ENCODE data around the gene CYSLTR2. TPM values are rescaled to one million over a fixed set of nuclear protein-coding genes. Genes with fewer than 3 reads are reported as not detected.
"Not testable (repeated sequence)": the region's sequence is repeated elsewhere in the genome, so short reads cannot be mapped to it uniquely, and the experiment has no call there.

CYSLTR2 gene
- total RNA-seq, 2 donors from 2014 or later = 0.59 to 0.74 TPM

DNA sequence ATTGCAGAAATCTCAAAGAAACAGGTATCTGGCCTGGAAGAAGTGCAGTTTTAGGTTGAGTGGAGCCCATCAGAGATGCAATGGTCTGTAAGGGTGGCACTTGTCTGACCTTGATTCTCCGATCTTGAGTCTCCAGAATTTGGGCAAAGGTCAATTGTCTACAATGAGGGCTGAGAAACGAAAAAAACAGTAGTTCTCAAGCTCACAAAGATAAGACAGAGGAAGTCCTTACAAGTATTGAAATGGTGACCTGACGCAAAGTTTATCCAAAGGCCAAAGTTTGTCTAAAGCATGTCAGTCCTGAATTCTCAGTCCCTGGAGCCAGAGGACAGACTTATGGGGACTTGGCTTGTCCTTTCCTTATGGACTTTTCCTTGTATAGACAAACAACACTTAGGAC, 40.3 kb downstream of the CYSLTR2 start:
- Histone ChIP-seq H3K36me3 (no peaks in the 10 kb centered on the region), H3K27ac (no peak overlapping the region), H3K4me3 (no peak overlapping the region), H3K9me3 (no peaks in the 10 kb centered on the region), H3K4me1 (replicated peaks) (no peaks in the 10 kb centered on the region), H3K27me3 (replicated peaks; ENCODE audit: insufficient read depth) (no peaks in the 10 kb centered on the region)
- no peak for DNase-seq (ENCODE audit: low spot score)
- intact Hi-C loops (cut with DNase I) = no loop called here
- WGBS = 71% methylated on average over 3 of the region's 3 CpGs
- TF ChIP-seq POLR2A (IDR thresholded peaks at IDR 0.05) = no peak
- TF ChIP-seq POLR2AphosphoS5 (IDR thresholded peaks at IDR 0.05) = no peak
- TF ChIP-seq CTCF (IDR thresholded peaks at IDR 0.05) = no peak

DNA sequence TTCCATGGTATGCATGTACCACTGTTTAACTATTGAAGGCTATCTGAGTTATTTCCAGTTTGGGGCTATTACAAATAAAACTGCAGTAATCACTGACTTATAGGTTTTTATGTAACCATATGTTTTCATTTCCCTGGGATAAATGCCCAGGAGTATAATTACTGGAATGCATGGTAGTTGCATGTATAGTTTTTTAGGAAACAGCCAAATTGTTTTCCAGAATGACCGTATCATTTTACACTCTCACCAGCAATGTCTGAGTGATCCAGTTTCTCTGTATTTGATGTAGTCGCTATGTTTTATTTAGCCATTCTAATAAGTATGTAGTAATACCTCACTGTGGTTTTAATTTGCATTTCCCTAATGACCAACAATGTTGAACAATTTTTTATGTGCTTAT, 42.0 kb downstream of the CYSLTR2 start:
- Histone ChIP-seq H3K27ac (no peak overlapping the region), H3K4me1 (replicated peaks) (no peaks in the 10 kb centered on the region), H3K36me3 (no peaks in the 10 kb centered on the region), H3K27me3 (replicated peaks; ENCODE audit: insufficient read depth) (no peaks in the 10 kb centered on the region), H3K9me3 (no peaks in the 10 kb centered on the region), H3K4me3 (no peak overlapping the region)
- intact Hi-C loops (cut with DNase I) = no loop called here
- TF ChIP-seq CTCF (IDR thresholded peaks at IDR 0.05) = no peak
- no peak for TF ChIP-seq POLR2A (IDR thresholded peaks at IDR 0.05)
- TF ChIP-seq POLR2AphosphoS5 (IDR thresholded peaks at IDR 0.05) = no peak
- 90% methylated on average over 2 of the region's 2 CpGs for WGBS
- no peak for DNase-seq (ENCODE audit: low spot score)

- H3K36me3 ChIP-seq; intact Hi-C loops (cut with DNase I); H3K27ac ChIP-seq; H3K4me3 ChIP-seq; H3K27me3 ChIP-seq (replicated peaks; ENCODE audit: insufficient read depth); H3K9me3 ChIP-seq; H3K4me1 ChIP-seq (replicated peaks); DNase-seq (ENCODE audit: low spot score): not testable (repeated sequence)
- 97% methylated on average over 11 of the region's 12 CpGs for WGBS
Observed at GRCh38 chr13:48696676-48697075, 42.9 kb downstream of the CYSLTR2 start.

GRCh38 chr13:48707405-48707804, 53.7 kb downstream of the CYSLTR2 start:
- Histone ChIP-seq H3K27me3 (replicated peaks; ENCODE audit: insufficient read depth) (no peaks in the 10 kb centered on the region), H3K9me3 (no peaks in the 10 kb centered on the region), H3K4me3 (no peak overlapping the region), H3K27ac (no peak overlapping the region), H3K36me3 (no peaks in the 10 kb centered on the region), H3K4me1 (replicated peaks) (no peaks in the 10 kb centered on the region)
- intact Hi-C loops (cut with DNase I) = no loop called here
- 94% methylated on average over 5 of the region's 5 CpGs for WGBS
- no peak for DNase-seq (ENCODE audit: low spot score)
- TF ChIP-seq POLR2AphosphoS5 (IDR thresholded peaks at IDR 0.05) = no peak
- no peak for TF ChIP-seq POLR2A (IDR thresholded peaks at IDR 0.05)
- TF ChIP-seq CTCF (IDR thresholded peaks at IDR 0.05) = no peak

DNA sequence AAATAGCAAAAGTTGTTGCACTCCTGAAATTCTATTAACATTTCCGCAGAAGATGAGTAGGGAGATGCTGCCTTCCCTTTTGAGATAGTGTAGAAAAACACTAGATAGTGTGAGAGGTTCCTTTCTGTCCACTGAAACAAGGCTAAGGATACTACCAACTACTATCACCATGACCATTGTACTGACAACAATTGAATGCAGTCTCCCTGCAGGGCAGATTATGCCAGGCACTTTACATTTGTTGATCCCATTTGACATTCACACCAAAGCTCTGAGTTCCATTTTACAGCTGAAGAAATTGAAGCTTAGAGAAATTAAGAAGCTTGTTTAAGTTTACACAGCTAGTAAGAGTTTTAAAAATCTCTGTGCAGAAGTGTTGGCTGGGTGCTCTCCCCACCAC, 55.0 kb downstream of the CYSLTR2 start:
- no peak overlapping the region for H3K4me3 ChIP-seq
- no peaks in the 10 kb centered on the region for H3K36me3 ChIP-seq
- TF ChIP-seq POLR2AphosphoS5 (IDR thresholded peaks at IDR 0.05) (no peak), CTCF (IDR thresholded peaks at IDR 0.05) (no peak), POLR2A (IDR thresholded peaks at IDR 0.05) (no peak)
- no peaks in the 10 kb centered on the region for H3K9me3 ChIP-seq
- no peak overlapping the region for H3K27ac ChIP-seq
- intact Hi-C loops (cut with DNase I) = no loop called here
- H3K4me1 ChIP-seq (replicated peaks) = no peaks in the 10 kb centered on the region
- H3K27me3 ChIP-seq (replicated peaks; ENCODE audit: insufficient read depth) = no peaks in the 10 kb centered on the region
- WGBS = 96% methylated on average over 1 of the region's 1 CpG
- DNase-seq (ENCODE audit: low spot score) = no peak

All from prostate gland (tissue), 2 donors.